Fibroblast of skin of left quadriceps (primary cell): ENCODE results near the gene BACH2.
A peak's percentile ranks its signal among the peaks of the same experiment; 100 is the strongest.
"Not testable (repeated sequence)": the region's sequence is repeated elsewhere in the genome, so short reads cannot be mapped to it uniquely, and the experiment has no call there.

ENCODE experiments used
- DNase-seq, 2 experiments: peaks; one replicate each; pipeline ENCODE4 v3.0.0-alpha.2; 2013; ENCODE audit warnings: low read depth in 2 of 2

BACH2 gene

GRCh38 chr6:89910001-89910901 is 386.4 kb downstream of the BACH2 start:
- not testable (repeated sequence) for DNase-seq

- peak; percentile 24 to 33 for DNase-seq
These were observed 401.3 kb downstream of the BACH2 start for GRCh38 chr6:89895276-89895874.

GRCh38 chr6:89894169-89894568 is 402.5 kb downstream of the BACH2 start, which contains the start of gene GJA10:
Gene GJA10 (plus strand): TSS chr6:89894469. CDS start chr6:89894469, 0 bp downstream.
- no peak for DNase-seq

GRCh38 chr6:89892577-89892976 is 404.1 kb downstream of the BACH2 start:
- DNase-seq, result not testable (repeated sequence)

GRCh38 chr6:89890845-89891528 is 405.7 kb downstream of the BACH2 start:
- not testable (repeated sequence) for DNase-seq

- DNase-seq, result no peak
These were observed 407.8 kb downstream of the BACH2 start for GRCh38 chr6:89888871-89889270.

GRCh38 chr6:89888138-89888514 is 408.5 kb downstream of the BACH2 start:
- no peak for DNase-seq

- DNase-seq, result no peak
These were observed 409.0 kb downstream of the BACH2 start for GRCh38 chr6:89887452-89888137.

- no peak for DNase-seq
These were observed 410.1 kb downstream of the BACH2 start for GRCh38 chr6:89886378-89887120.
